GM21737 (cell line): ENCODE data around the gene RSRC1.
"Not testable (repeated sequence)": the region's sequence is repeated elsewhere in the genome, so short reads cannot be mapped to it uniquely, and the experiment has no call there.

Experiments
- ATAC-seq: cut with Tn5 transposase; IDR thresholded peaks from one replicate; pipeline ENCODE4 v1.9.1; 2021; ENCODE audit warnings: mild to moderate bottlenecking, moderate library complexity; ENCODE audit not compliant: unreplicated experiment

The RSRC1 gene

DNA sequence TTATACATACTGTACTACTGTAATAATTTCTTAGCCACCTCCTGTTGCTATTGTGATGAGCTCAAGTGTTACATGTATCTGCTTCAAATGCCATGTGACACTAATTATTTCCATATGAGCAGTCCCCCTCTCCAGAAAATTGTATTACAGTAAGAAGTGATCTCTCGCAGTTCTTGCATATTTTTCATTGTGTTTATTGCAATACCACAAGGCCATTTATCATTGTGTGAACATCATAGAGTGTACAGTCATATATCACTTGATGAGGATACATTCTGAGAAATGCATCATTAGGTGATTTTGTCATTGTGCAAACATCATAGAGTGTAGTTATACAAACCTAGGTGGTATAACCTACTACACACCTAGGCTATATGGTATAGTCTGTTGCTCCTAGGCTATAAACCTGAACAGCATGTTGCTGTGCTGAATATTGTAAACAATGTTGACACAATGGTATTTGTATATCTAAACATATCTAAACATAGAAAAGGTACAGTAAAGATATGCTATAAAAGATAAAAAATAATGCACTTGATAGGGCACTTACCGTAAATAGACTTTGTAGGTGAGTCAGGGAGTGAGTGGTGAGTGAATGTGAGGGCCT lies 271.5 kb downstream of the RSRC1 start:
- no peak for ATAC-seq

DNA sequence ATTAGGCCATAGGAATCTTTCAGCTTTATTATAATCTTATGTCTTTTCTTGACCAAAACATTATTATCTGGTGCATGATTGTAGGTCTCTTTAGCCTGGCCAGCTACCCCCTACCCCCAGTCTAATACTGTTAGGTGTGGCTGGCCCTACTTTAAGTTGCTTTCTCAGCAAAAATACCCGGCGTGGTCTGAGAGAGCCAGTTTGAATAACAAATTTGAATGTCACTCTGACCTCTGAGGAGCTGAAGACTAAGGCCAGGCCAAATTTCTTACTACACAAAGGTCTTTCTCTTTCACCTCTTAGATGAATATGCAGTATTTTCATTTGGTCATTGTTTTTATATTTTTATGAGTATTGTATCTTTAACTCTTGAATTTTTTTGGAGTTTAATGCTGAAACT lies 272.6 kb downstream of the RSRC1 start:
- ATAC-seq: no peak

DNA sequence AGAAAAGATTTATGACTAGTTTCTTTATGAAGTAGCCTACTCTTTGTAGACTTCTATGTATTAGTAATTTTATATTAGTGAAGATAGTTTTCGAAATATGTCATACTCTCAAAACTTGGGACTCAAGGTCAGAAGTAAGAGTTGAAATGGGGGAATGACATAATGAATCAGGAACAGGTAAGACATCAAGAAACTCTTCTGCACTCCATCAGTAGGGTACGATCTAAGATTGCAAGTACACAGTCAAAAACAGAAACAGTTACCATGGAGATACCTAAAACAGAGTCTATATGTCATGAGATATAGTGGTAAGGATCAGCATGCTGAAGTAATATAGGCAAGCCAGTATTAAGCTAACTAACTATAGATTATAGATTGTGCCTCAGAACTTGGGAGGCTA lies 274.1 kb downstream of the RSRC1 start:
- no peak for ATAC-seq

DNA sequence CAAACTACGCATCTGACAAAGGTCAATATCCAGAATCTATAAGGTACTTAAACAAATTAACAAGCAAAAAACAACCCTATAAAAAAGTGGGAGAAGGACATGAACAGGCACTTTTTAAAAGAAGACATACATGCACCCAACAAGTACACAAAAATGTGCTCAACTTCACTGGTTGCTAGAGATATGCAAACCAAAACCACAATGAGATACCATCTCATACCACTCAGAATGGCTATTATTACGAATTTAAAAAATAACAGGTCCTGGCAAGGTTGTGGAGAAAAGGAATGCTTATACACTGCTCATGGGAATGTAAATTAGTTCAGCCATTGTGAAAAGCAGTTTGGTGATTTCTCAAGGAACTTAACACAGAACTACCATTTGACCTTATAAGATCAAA lies 285.5 kb downstream of the RSRC1 start:
- no peak for ATAC-seq

DNA sequence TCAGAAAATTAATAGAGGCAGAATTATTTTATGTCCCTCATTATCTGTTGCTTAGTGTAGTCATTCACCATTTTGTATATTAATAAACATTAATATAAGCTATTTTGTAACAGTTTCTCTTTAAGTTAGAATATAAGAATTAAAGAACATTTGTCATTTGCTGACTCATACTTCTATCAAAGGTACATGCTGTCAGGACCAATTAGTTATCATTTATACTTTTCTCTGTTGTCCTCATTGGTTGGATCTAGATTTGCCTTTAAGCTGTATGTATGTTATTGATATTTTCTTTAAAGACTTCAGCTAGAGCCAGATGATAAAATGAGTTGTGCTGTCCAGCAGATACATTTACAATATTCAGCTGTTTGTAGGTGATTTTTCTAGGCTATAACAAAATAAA lies 292.7 kb downstream of the RSRC1 start:
- ATAC-seq: no peak

- ATAC-seq: no peak
These were observed 293.1 kb downstream of the RSRC1 start for GRCh38 chr3:158403013-158403412.

- ATAC-seq: no peak
These were observed 294.3 kb downstream of the RSRC1 start for GRCh38 chr3:158404131-158404718.

GRCh38 chr3:158405507-158405906 lies 295.6 kb downstream of the RSRC1 start:
- no peak for ATAC-seq

GRCh38 chr3:158407844-158408517 lies 298.1 kb downstream of the RSRC1 start:
- no peak for ATAC-seq

- ATAC-seq: not testable (repeated sequence)
These were observed 298.6 kb downstream of the RSRC1 start for GRCh38 chr3:158408518-158408897.

GRCh38 chr3:158418035-158418434 lies 308.1 kb downstream of the RSRC1 start:
- ATAC-seq: no peak

- no peak for ATAC-seq
These were observed 310.1 kb downstream of the RSRC1 start for GRCh38 chr3:158419820-158420653.

- ATAC-seq: peak; percentile 97
These were observed 310.9 kb downstream of the RSRC1 start for GRCh38 chr3:158420654-158421396.

- ATAC-seq: no peak
These were observed 320.6 kb downstream of the RSRC1 start for GRCh38 chr3:158430448-158430847.

DNA sequence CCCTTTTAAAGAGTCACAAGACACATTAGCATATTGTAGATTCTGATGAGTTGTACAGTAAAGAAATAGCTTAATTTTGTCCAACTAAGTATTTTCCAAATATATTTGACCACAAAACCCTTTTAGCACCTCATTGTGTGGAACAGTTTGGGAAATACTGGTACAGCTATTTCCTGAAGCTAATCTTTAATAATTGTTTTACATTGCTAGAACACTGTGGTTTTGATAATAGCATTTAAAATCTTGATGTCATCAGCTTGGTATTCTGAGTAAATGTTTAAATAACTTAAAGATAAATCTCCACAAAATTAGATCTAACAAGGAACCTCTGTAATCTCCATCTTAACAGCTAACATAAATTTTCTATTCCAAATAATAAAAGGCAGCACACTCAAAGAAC lies 321.1 kb downstream of the RSRC1 start:
- no peak for ATAC-seq

- no peak for ATAC-seq
These were observed 321.9 kb downstream of the RSRC1 start for GRCh38 chr3:158431829-158432228.

GRCh38 chr3:158434412-158435038 lies 324.6 kb downstream of the RSRC1 start:
- peak; percentile 78 for ATAC-seq

DNA sequence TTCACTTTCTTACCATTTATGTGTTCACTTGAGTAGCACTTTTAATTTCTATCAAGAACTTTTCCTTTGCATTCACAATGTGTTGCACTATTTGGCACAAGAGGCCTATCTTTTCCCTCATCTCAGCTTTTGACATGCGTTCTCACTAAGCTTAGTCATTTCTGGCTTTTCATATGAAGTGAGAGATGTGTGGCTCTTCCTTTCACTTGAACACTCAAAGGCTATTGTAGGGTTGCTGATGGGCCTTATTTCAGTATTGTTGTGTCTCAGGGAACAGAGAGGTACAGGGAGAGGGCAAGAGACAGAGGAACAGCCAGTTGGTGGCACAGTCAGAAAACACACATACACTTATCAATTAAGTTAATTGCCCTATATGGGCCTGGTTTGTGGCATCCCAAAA lies 333.7 kb downstream of the RSRC1 start:
- ATAC-seq: no peak

GRCh38 chr3:158447408-158447807 lies 337.5 kb downstream of the RSRC1 start:
- ATAC-seq: no peak

- no peak for ATAC-seq
These were observed 341.6 kb downstream of the RSRC1 start for GRCh38 chr3:158451405-158452055.
